Mucosa of descending colon (tissue), 3 donors: Measurements from ENCODE around the gene ENHO. TPM values are rescaled to one million over a fixed set of nuclear protein-coding genes. Genes with fewer than 3 reads are reported as not detected.

ENCODE experiments used
- ATAC-seq: fragments of 200-7000 bp; cut with Tn5 transposase; one replicate; pipeline ENCODE4 v1.9.1; 2020; ENCODE audit warnings: mild to moderate bottlenecking, moderate library complexity
- DNase-seq, 3 donors: peaks; one replicate each; pipeline ENCODE4 v3.0.0-alpha.2; 2020
- H3K36me3 ChIP-seq: fragments of 200-600 bp; one replicate; pipeline ENCODE4 v1.8.0; 2021; ENCODE audit warnings: low read depth, mild to moderate bottlenecking
- H3K4me1 ChIP-seq: fragments of 200-600 bp; one replicate; pipeline ENCODE4 v1.8.0; 2021; ENCODE audit warnings: low read depth, mild to moderate bottlenecking
- H3K4me3 ChIP-seq: fragments of 200-600 bp; one replicate; pipeline ENCODE4 v1.8.0; 2021; ENCODE audit warnings: mild to moderate bottlenecking
- H3K9me3 ChIP-seq: fragments of 200-600 bp; one replicate; pipeline ENCODE4 v1.8.0; 2021; ENCODE audit warnings: mild to moderate bottlenecking
- CTCF ChIP-seq: fragments of 200-600 bp; IDR thresholded peaks from one replicate; pipeline ENCODE4 v1.8.0; 2022; ENCODE audit warnings: antibody characterized with exemption, mild to moderate bottlenecking
- intact Hi-C, 2 donors: fragments of 100-400 bp; cut with DNase I in 1 of 2; cut with micrococcal nuclease in 1 of 2; formaldehyde crosslinking; loops; one replicate each; pipeline versions ENCODE4 v1.11.0 to v1.11.1; 2022; cut with DNase I, micrococcal nuclease
- total RNA-seq, 3 donors: library from RNA; stranded (reverse); fragmentation: NEBNext Ultra II Directional in 2 of 3; extraction: Animal tissue kit (Norgen Biotek cat#: 25700) in 2 of 3; gene quantifications; one replicate each; pipeline versions ENCODE4 v1.2.1 to v1.2.4, GENCODE V29; 2021 to 2023
- donor health status: DM: no; HTN: no; CAD: no; lungs with moderate emphysema.
- donor health status: DM: no; HTN: no; CAD: no.
- donor health status: DM: no; HTN: yes; CAD: no.

The ENHO gene
- total RNA-seq, 3 donors from 2014 or later: 1.4 to 2.0 (median 1.5) TPM

GRCh38 chr9:34563262-34563661 lies 40.5 kb upstream of the ENHO start:
- DNase-seq (peak in 1 of 3 donors; percentile 17), ATAC-seq (no peak)
- peaks cover 14% of the 10 kb centered on the region for H3K4me1 ChIP-seq
- TF ChIP-seq CTCF: no peak
- H3K9me3 ChIP-seq: no peaks in the 10 kb centered on the region
- intact Hi-C loops: no loop called here
- H3K36me3 ChIP-seq: no peaks in the 10 kb centered on the region
- H3K4me3 ChIP-seq: no peak overlapping the region

- intact Hi-C loops: no loop called here
- H3K4me1 ChIP-seq: peaks cover 14% of the 10 kb centered on the region
- peak in 2 of 3 donors; percentile 53 to 61 for DNase-seq
Observed at GRCh38 chr9:34562135-34562745, 39.5 kb upstream of the ENHO start.

GRCh38 chr9:34560599-34561214 lies 37.9 kb upstream of the ENHO start:
- DNase-seq (peak; percentile 72 to 86 (median 82)), ATAC-seq (peak; percentile 81)
- Histone ChIP-seq H3K36me3 (no peaks in the 10 kb centered on the region), H3K4me1 (peaks cover 14% of the 10 kb centered on the region), H3K9me3 (no peaks in the 10 kb centered on the region), H3K4me3 (no peak overlapping the region)
- intact Hi-C loops: no loop called here
- no peak for TF ChIP-seq CTCF

More at GRCh38 chr9:34562135-34562745, 39.5 kb upstream of the ENHO start:
- Histone ChIP-seq H3K4me3 (no peak overlapping the region), H3K36me3 (no peaks in the 10 kb centered on the region), H3K9me3 (no peaks in the 10 kb centered on the region)
- TF ChIP-seq CTCF: peak; percentile 44
- no peak for ATAC-seq

- peaks cover 14% of the 10 kb centered on the region for H3K4me1 ChIP-seq
- H3K9me3 ChIP-seq: no peaks in the 10 kb centered on the region
- ATAC-seq (peak; percentile 88), DNase-seq (peak in 2 of 3 donors; percentile 49 to 76)
- H3K4me3 ChIP-seq: no peak overlapping the region
- intact Hi-C loops: no loop called here
- no peaks in the 10 kb centered on the region for H3K36me3 ChIP-seq
- no peak for TF ChIP-seq CTCF
Observed at GRCh38 chr9:34559624-34560455, 37.0 kb upstream of the ENHO start.

GRCh38 chr9:34558919-34559623 lies 36.3 kb upstream of the ENHO start:
- ATAC-seq (no peak), DNase-seq (no peak)
- TF ChIP-seq CTCF: no peak
- Histone ChIP-seq H3K4me1 (peaks cover 14% of the 10 kb centered on the region), H3K4me3 (no peak overlapping the region), H3K9me3 (no peaks in the 10 kb centered on the region), H3K36me3 (no peaks in the 10 kb centered on the region)
- intact Hi-C loops: no loop called here
